Measurements from ENCODE around the gene SLC8A2. TPM values are rescaled to one million over a fixed set of nuclear protein-coding genes. Genes with fewer than 3 reads are reported as not detected.
A peak's percentile ranks its signal among the peaks of the same experiment; 100 is the strongest.

The SLC8A2 gene
- total and polyA plus RNA-seq, 2 experiments from 2014 or later = 0.86 to 10.0 TPM

GRCh38 chr19:47432091-47432490, 39.6 kb downstream of the SLC8A2 start (continued):
- no peak for TF ChIP-seq ETS1 (IDR thresholded peaks at IDR 0.05)
- TF ChIP-seq EZH2 (IDR thresholded peaks at IDR 0.05; ENCODE audit: low read depth, unreplicated experiment) = no peak
- TF ChIP-seq, protein P1, sequence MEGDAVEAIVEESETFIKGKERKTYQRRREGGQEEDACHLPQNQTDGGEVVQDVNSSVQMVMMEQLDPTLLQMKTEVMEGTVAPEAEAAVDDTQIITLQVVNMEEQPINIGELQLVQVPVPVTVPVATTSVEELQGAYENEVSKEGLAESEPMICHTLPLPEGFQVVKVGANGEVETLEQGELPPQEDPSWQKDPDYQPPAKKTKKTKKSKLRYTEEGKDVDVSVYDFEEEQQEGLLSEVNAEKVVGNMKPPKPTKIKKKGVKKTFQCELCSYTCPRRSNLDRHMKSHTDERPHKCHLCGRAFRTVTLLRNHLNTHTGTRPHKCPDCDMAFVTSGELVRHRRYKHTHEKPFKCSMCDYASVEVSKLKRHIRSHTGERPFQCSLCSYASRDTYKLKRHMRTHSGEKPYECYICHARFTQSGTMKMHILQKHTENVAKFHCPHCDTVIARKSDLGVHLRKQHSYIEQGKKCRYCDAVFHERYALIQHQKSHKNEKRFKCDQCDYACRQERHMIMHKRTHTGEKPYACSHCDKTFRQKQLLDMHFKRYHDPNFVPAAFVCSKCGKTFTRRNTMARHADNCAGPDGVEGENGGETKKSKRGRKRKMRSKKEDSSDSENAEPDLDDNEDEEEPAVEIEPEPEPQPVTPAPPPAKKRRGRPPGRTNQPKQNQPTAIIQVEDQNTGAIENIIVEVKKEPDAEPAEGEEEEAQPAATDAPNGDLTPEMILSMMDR (conservative IDR thresholded peaks at IDR 0.05; ENCODE audit: low read depth in 2 of 2) = no peak
- TF ChIP-seq ZNF114 (CRISPR knock-in tag; IDR thresholded peaks at IDR 0.05) = no peak
- TF ChIP-seq EZH2phosphoT487 (IDR thresholded peaks at IDR 0.05; ENCODE audit: unreplicated experiment) = no peak
- no peak for TF ChIP-seq NANOG (IDR thresholded peaks at IDR 0.05; ENCODE audit: borderline replicate concordance)
- TF ChIP-seq STAT1 (IDR thresholded peaks at IDR 0.05; ENCODE audit: unreplicated experiment) = no peak

GRCh38 chr19:47430041-47430802, 41.5 kb downstream of the SLC8A2 start:
- no peak overlapping the region for H3K27ac Mint-ChIP-seq

More at GRCh38 chr19:47430041-47430802, 41.5 kb downstream of the SLC8A2 start:
- H3K27ac ChIP-seq (ENCODE audit: low read depth) = no peak overlapping the region
- Mint-ChIP-seq H3K9me3 (no peaks in the 10 kb centered on the region), H3K4me3 (peak overlapping the region; percentile 64), H3K27me3 (ENCODE audit: insufficient read depth, low read depth, poor library complexity) (peaks cover 32% of the 10 kb centered on the region), H3K4me1 (peaks cover 12% of the 10 kb centered on the region; the same call in 2 of the 3 replicates), H3K36me3 (ENCODE audit: low read depth) (no peaks in the 10 kb centered on the region)
- no peaks in the 10 kb centered on the region for H3K36me3 ChIP-seq (ENCODE audit: insufficient read depth)
- DNase-seq (ENCODE audit: low spot score) (peak; percentile 79), ATAC-seq (peak; percentile 43)
- H3K79me2 ChIP-seq (replicated peaks; ENCODE audit: insufficient read depth) = no peaks in the 10 kb centered on the region
- H3K4me2 ChIP-seq = peak overlapping the region; percentile 70
- peaks cover 45% of the 10 kb centered on the region for H3K27me3 ChIP-seq (ENCODE audit: insufficient read depth)
- H2AFZ ChIP-seq = peak overlapping the region; percentile 91
- peak overlapping the region; percentile 47 for H3K4me3 ChIP-seq
- TF ChIP-seq POLR2AphosphoS5 (IDR thresholded peaks at IDR 0.05; ENCODE audit: low read depth) = peak; percentile 45; the same call in 1 of the 2 replicates
- no peak for TF ChIP-seq EZH2phosphoT487 (IDR thresholded peaks at IDR 0.05; ENCODE audit: unreplicated experiment)
- TF ChIP-seq, protein P1 (conservative IDR thresholded peaks at IDR 0.05; ENCODE audit: low read depth in 2 of 2) = peak in 1 of 2 experiments; percentile 66; a peak in 3 of 4 replicates
- TF ChIP-seq CREB1 (CRISPR knock-in tag; IDR thresholded peaks at IDR 0.05; ENCODE audit: low read depth) = peak; percentile 33; the same call in 1 of the 2 replicates
- TF ChIP-seq, protein P2, sequence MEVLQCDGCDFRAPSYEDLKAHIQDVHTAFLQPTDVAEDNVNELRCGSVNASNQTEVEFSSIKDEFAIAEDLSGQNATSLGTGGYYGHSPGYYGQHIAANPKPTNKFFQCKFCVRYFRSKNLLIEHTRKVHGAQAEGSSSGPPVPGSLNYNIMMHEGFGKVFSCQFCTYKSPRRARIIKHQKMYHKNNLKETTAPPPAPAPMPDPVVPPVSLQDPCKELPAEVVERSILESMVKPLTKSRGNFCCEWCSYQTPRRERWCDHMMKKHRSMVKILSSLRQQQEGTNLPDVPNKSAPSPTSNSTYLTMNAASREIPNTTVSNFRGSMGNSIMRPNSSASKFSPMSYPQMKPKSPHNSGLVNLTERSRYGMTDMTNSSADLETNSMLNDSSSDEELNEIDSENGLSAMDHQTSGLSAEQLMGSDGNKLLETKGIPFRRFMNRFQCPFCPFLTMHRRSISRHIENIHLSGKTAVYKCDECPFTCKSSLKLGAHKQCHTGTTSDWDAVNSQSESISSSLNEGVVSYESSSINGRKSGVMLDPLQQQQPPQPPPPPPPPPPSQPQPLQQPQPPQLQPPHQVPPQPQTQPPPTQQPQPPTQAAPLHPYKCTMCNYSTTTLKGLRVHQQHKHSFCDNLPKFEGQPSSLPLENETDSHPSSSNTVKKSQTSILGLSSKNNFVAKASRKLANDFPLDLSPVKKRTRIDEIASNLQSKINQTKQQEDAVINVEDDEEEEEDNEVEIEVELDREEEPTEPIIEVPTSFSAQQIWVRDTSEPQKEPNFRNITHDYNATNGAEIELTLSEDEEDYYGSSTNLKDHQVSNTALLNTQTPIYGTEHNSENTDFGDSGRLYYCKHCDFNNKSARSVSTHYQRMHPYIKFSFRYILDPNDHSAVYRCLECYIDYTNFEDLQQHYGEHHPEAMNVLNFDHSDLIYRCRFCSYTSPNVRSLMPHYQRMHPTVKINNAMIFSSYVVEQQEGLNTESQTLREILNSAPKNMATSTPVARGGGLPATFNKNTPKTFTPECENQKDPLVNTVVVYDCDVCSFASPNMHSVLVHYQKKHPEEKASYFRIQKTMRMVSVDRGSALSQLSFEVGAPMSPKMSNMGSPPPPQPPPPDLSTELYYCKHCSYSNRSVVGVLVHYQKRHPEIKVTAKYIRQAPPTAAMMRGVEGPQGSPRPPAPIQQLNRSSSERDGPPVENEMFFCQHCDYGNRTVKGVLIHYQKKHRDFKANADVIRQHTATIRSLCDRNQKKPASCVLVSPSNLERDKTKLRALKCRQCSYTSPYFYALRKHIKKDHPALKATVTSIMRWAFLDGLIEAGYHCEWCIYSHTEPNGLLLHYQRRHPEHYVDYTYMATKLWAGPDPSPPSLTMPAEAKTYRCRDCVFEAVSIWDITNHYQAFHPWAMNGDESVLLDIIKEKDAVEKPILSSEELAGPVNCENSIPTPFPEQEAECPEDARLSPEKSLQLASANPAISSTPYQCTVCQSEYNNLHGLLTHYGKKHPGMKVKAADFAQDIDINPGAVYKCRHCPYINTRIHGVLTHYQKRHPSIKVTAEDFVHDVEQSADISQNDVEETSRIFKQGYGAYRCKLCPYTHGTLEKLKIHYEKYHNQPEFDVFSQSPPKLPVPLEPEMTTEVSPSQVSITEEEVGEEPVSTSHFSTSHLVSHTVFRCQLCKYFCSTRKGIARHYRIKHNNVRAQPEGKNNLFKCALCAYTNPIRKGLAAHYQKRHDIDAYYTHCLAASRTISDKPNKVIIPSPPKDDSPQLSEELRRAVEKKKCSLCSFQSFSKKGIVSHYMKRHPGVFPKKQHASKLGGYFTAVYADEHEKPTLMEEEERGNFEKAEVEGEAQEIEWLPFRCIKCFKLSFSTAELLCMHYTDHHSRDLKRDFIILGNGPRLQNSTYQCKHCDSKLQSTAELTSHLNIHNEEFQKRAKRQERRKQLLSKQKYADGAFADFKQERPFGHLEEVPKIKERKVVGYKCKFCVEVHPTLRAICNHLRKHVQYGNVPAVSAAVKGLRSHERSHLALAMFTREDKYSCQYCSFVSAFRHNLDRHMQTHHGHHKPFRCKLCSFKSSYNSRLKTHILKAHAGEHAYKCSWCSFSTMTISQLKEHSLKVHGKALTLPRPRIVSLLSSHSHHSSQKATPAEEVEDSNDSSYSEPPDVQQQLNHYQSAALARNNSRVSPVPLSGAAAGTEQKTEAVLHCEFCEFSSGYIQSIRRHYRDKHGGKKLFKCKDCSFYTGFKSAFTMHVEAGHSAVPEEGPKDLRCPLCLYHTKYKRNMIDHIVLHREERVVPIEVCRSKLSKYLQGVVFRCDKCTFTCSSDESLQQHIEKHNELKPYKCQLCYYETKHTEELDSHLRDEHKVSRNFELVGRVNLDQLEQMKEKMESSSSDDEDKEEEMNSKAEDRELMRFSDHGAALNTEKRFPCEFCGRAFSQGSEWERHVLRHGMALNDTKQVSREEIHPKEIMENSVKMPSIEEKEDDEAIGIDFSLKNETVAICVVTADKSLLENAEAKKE (CRISPR knock-in tag; IDR thresholded peaks at IDR 0.05) = no peak
- H4K20me1 ChIP-seq (replicated peaks; ENCODE audit: insufficient read depth) = no peaks in the 10 kb centered on the region
- no peaks in the 10 kb centered on the region for H3K9me2 ChIP-seq (ENCODE audit: insufficient read depth)
- peaks cover 8% of the 10 kb centered on the region for H3F3A ChIP-seq (replicated peaks; ENCODE audit: low read depth)
- H3K4me1 ChIP-seq (ENCODE audit: insufficient read depth) = peaks cover 13% of the 10 kb centered on the region
